Measurements from ENCODE around the gene SEPTIN5. TPM values are rescaled to one million over a fixed set of nuclear protein-coding genes. Genes with fewer than 3 reads are reported as not detected.

Gene SEPTIN5
- total and polyA plus RNA-seq, 9 of the 15 experiments (the other 6 are each of a cell fraction or from before 2014, with no cell fraction given): 0.03 to 195 (median 119) TPM

GRCh38 chr22:19672054-19672776, 42.1 kb upstream of the SEPTIN5 start (continued):
- 0 out of 2 replicates have a peak, but pooled peaks have one; percentile 17 for TF ChIP-seq GTF2E2 (tag; IDR thresholded peaks at IDR 0.05)
- no peak for TF ChIP-seq CBX1 (IDR thresholded peaks at IDR 0.05; ENCODE audit: low read depth)
- TF ChIP-seq TGIF2 (CRISPR knock-in tag; IDR thresholded peaks at IDR 0.05): peak; percentile 63; the same call in 1 of the 2 replicates
- no peak for TF ChIP-seq BHLHE40 (IDR thresholded peaks at IDR 0.05; ENCODE audit: low read length)
- TF ChIP-seq NR1H2 (CRISPR knock-in tag; IDR thresholded peaks at IDR 0.05): no peak
- no peak for TF ChIP-seq PCBP1 (IDR thresholded peaks at IDR 0.05; ENCODE audit: low read depth, low read length, poor library complexity, severe bottlenecking)
- no peak for TF ChIP-seq ZNF717 (CRISPR knock-in tag; IDR thresholded peaks at IDR 0.05)
- no peak for TF ChIP-seq BCOR (IDR thresholded peaks at IDR 0.05)
- TF ChIP-seq, protein P1, sequence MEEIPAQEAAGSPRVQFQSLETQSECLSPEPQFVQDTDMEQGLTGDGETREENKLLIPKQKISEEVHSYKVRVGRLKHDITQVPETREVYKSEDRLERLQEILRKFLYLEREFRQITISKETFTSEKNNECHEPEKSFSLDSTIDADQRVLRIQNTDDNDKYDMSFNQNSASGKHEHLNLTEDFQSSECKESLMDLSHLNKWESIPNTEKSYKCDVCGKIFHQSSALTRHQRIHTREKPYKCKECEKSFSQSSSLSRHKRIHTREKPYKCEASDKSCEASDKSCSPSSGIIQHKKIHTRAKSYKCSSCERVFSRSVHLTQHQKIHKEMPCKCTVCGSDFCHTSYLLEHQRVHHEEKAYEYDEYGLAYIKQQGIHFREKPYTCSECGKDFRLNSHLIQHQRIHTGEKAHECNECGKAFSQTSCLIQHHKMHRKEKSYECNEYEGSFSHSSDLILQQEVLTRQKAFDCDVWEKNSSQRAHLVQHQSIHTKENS (CRISPR knock-in tag; IDR thresholded peaks at IDR 0.05): no peak
- TF ChIP-seq ZNF586 (CRISPR knock-in tag; conservative IDR thresholded peaks at IDR 0.05): no peak
- TF ChIP-seq KAT2B (IDR thresholded peaks at IDR 0.05; ENCODE audit: low read depth, low read length): no peak
- TF ChIP-seq TAL1 (IDR thresholded peaks at IDR 0.05): no peak
- no peak for TF ChIP-seq ZKSCAN1 (IDR thresholded peaks at IDR 0.05; ENCODE audit: low read depth, low read length)
- no peak for TF ChIP-seq ZNF77 (CRISPR knock-in tag; IDR thresholded peaks at IDR 0.05)
- TF ChIP-seq RBM22 (IDR thresholded peaks at IDR 0.05; ENCODE audit: low read depth, low read length, poor library complexity, severe bottlenecking): no peak
- TF ChIP-seq TBL1XR1 (IDR thresholded peaks at IDR 0.05; ENCODE audit: low read length in 2 of 2): no peak
- TF ChIP-seq SIN3B (IDR thresholded peaks at IDR 0.05; ENCODE audit: low read depth): no peak
- TF ChIP-seq ZNF253 (CRISPR knock-in tag; conservative IDR thresholded peaks at IDR 0.05): no peak
- TF ChIP-seq ZNF384 (IDR thresholded peaks at IDR 0.05; ENCODE audit: low read depth, low read length): peak; percentile 59; the same call in 1 of the 2 replicates
- TF ChIP-seq SAP30 (IDR thresholded peaks at IDR 0.05; ENCODE audit: borderline replicate concordance, insufficient read depth, low read depth, low read length, poor library complexity, severe bottlenecking): no peak
- TF ChIP-seq BMI1 (IDR thresholded peaks at IDR 0.05; ENCODE audit: low read length): no peak
- TF ChIP-seq GABPB1 (CRISPR knock-in tag; IDR thresholded peaks at IDR 0.05): 0 out of 2 replicates have a peak, but pooled peaks have one; percentile 60
- TF ChIP-seq, protein P2, sequence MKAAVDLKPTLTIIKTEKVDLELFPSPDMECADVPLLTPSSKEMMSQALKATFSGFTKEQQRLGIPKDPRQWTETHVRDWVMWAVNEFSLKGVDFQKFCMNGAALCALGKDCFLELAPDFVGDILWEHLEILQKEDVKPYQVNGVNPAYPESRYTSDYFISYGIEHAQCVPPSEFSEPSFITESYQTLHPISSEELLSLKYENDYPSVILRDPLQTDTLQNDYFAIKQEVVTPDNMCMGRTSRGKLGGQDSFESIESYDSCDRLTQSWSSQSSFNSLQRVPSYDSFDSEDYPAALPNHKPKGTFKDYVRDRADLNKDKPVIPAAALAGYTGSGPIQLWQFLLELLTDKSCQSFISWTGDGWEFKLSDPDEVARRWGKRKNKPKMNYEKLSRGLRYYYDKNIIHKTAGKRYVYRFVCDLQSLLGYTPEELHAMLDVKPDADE (conservative IDR thresholded peaks at IDR 0.05; ENCODE audit: control insufficient read depth, low read depth, low read length): no peak
- TF ChIP-seq ZNF282 (CRISPR knock-in tag; IDR thresholded peaks at IDR 0.05): peak; percentile 43; the same call in 1 of the 2 replicates
- no peak for TF ChIP-seq MTA3 (IDR thresholded peaks at IDR 0.05; ENCODE audit: borderline replicate concordance)
- TF ChIP-seq POLR2G (IDR thresholded peaks at IDR 0.05; ENCODE audit: low read depth, low read length): no peak
- TF ChIP-seq, protein P3, sequence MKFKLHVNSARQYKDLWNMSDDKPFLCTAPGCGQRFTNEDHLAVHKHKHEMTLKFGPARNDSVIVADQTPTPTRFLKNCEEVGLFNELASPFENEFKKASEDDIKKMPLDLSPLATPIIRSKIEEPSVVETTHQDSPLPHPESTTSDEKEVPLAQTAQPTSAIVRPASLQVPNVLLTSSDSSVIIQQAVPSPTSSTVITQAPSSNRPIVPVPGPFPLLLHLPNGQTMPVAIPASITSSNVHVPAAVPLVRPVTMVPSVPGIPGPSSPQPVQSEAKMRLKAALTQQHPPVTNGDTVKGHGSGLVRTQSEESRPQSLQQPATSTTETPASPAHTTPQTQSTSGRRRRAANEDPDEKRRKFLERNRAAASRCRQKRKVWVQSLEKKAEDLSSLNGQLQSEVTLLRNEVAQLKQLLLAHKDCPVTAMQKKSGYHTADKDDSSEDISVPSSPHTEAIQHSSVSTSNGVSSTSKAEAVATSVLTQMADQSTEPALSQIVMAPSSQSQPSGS (CRISPR knock-in tag; IDR thresholded peaks at IDR 0.05): no peak
